ENCODE results near the gene MOBP.

- TF ChIP-seq CTCF (IDR thresholded peaks at IDR 0.05) (no peak), POLR2AphosphoS5 (IDR thresholded peaks at IDR 0.05) (no peak), POLR2A (IDR thresholded peaks at IDR 0.05) (no peak), EP300 (IDR thresholded peaks at IDR 0.05) (no peak)
Measured at GRCh38 chr3:39471652-39472051, 4.2 kb downstream of the MOBP start.
